ENCODE results near the gene DST.

DNA sequence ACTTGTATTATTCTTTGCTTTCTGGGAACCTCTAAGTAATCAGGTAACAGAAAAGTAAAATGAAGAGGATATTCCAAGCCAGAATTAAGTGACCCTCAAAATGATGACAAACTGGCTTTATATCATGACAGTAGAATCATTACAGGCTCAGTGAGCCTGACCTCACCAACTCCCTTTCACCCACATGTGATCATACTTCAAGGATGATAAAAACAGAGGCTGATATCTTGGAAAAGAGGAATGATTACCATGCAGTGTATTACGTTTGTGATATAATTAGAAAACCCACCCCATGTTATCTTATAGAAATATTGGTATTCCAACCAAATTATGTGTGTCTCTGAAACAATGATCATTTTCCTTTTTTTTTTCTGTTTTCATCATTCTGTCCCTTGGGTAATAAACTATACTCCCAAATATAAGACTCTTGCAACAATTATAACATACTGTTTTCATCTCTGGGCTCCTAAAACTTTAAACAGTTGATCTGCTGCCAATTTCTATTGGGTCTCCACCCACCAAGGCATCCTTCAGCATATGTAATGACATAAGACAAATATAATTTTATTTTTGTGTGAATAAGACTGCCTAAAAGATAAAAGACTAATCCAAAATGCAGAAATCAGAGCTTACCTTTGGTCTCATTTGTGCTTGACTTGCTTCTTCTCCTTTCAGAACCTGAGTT lies 115.7 kb downstream of the DST start:
- TF ChIP-seq, protein P1, sequence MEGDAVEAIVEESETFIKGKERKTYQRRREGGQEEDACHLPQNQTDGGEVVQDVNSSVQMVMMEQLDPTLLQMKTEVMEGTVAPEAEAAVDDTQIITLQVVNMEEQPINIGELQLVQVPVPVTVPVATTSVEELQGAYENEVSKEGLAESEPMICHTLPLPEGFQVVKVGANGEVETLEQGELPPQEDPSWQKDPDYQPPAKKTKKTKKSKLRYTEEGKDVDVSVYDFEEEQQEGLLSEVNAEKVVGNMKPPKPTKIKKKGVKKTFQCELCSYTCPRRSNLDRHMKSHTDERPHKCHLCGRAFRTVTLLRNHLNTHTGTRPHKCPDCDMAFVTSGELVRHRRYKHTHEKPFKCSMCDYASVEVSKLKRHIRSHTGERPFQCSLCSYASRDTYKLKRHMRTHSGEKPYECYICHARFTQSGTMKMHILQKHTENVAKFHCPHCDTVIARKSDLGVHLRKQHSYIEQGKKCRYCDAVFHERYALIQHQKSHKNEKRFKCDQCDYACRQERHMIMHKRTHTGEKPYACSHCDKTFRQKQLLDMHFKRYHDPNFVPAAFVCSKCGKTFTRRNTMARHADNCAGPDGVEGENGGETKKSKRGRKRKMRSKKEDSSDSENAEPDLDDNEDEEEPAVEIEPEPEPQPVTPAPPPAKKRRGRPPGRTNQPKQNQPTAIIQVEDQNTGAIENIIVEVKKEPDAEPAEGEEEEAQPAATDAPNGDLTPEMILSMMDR (IDR thresholded peaks at IDR 0.05), result no peak
- TF ChIP-seq POLR2A (IDR thresholded peaks at IDR 0.05), result no peak

Measured in heart left ventricle (tissue), 13 donors.